GM21515 (cell line): ENCODE results near the gene TEKTIP1.

ENCODE experiments used
- ATAC-seq: cut with Tn5 transposase; IDR thresholded peaks from one replicate; pipeline ENCODE4 v1.9.1; 2021; ENCODE audit not compliant: unreplicated experiment

TEKTIP1 gene

GRCh38 chr19:3538965-3539755 is at the start of gene TEKTIP1:
TEKTIP1 (plus strand) TSS chr19:3539174; CDS start chr19:3539178, 4 bp downstream.
- no peak for ATAC-seq

GRCh38 chr19:3491396-3492119 is 47.4 kb upstream of the TEKTIP1 start:
- no peak for ATAC-seq

- no peak for ATAC-seq
Measured at GRCh38 chr19:3492131-3492839, 46.7 kb upstream of the TEKTIP1 start.

- ATAC-seq = no peak
Measured at GRCh38 chr19:3492919-3493318, 46.1 kb upstream of the TEKTIP1 start.

GRCh38 chr19:3493651-3494050 is 45.3 kb upstream of the TEKTIP1 start:
- no peak for ATAC-seq

GRCh38 chr19:3494051-3494450 is 44.9 kb upstream of the TEKTIP1 start:
- no peak for ATAC-seq

- ATAC-seq = no peak
Measured at GRCh38 chr19:3494559-3494958, 44.4 kb upstream of the TEKTIP1 start.

- no peak for ATAC-seq
Measured at GRCh38 chr19:3496392-3497273, 42.3 kb upstream of the TEKTIP1 start.

- ATAC-seq = no peak
Measured at GRCh38 chr19:3497757-3498520, 41.0 kb upstream of the TEKTIP1 start.

- peak; percentile 12 for ATAC-seq
Measured at GRCh38 chr19:3499738-3500428, 39.1 kb upstream of the TEKTIP1 start.

- ATAC-seq = peak; percentile 66
Measured at GRCh38 chr19:3500429-3501101, 38.4 kb upstream of the TEKTIP1 start, which contains the start of gene DOHH. DOHH (minus strand) TSS chr19:3500674; CDS start chr19:3496814, 3,860 bp downstream.

GRCh38 chr19:3501780-3502179 is 37.2 kb upstream of the TEKTIP1 start:
- ATAC-seq = no peak

GRCh38 chr19:3503036-3503572 is 35.9 kb upstream of the TEKTIP1 start:
- no peak for ATAC-seq

- no peak for ATAC-seq
Measured at GRCh38 chr19:3504735-3505134, 34.2 kb upstream of the TEKTIP1 start.

- peak; percentile 81 for ATAC-seq
Measured at GRCh38 chr19:3505598-3506383, 33.2 kb upstream of the TEKTIP1 start, which contains the start of gene FZR1. FZR1 (plus strand) TSS chr19:3506311; CDS start chr19:3522990, 16,679 bp downstream.

- ATAC-seq = peak; percentile 7
Measured at GRCh38 chr19:3506384-3507340, 32.3 kb upstream of the TEKTIP1 start.
